DOHH2 (cell line): Measurements from ENCODE around the gene EIF4B.
"Not testable (repeated sequence)": the region's sequence is repeated elsewhere in the genome, so short reads cannot be mapped to it uniquely, and the experiment has no call there.

Source experiments
- CTCF ChIP-seq: fragments of 200-600 bp; sonication (generic); IDR thresholded peaks from one replicate; pipeline ENCODE4 v1.5.1; 2014; ENCODE audit warnings: antibody characterized with exemption, mild to moderate bottlenecking, low read depth, low read length; ENCODE audit not compliant: poor library complexity, severe bottlenecking
- EZH2phosphoT487 ChIP-seq: fragments of 200-600 bp; sonication (generic); IDR thresholded peaks from 2 replicates; pipeline ENCODE4 v1.6.1; 2017; ENCODE audit warnings: borderline replicate concordance, mild to moderate bottlenecking, antibody characterized with exemption, low read length, moderate library complexity, mixed read lengths

DNA sequence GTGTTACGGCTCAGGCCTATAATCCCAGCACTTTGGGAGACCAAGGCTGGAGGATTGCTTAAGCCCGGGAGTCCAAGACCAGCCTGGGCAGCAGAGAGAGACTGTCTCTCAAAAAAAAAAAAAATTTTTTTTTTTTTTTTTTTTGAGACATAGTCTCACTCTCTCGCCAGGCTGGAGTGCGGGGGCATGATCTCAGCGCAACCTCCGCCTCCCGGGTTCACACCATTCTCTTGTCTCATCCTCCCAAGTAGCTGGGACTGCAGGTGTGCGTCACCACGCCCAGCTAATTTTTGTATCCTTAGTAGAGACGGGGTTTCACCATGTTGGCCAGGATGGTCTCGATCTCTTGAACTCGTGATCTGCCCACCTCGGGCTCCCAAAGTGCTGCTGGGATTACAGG lies 20.8 kb downstream of the EIF4B start:
- not testable (repeated sequence) for TF ChIP-seq CTCF, EZH2phosphoT487
